H9 (cell line): ENCODE measurements around the gene MYCBP2. TPM values are rescaled to one million over a fixed set of nuclear protein-coding genes. Genes with fewer than 3 reads are reported as not detected.

ENCODE experiments used
- DNase-seq: peaks from one replicate; pipeline ENCODE4 v3.0.0-alpha.2; 2017
- H2AFZ ChIP-seq: one replicate; pipeline ENCODE4 v1.6.1; 2013; ENCODE audit warnings: mild to moderate bottlenecking, low read length, control low read depth, moderate library complexity
- H2AK5ac ChIP-seq: 2 replicates; pipeline ENCODE4 v1.6.1; 2013; ENCODE audit warnings: low read length, control low read depth, mixed read lengths; ENCODE audit not compliant: insufficient read length
- H2BK120ac ChIP-seq: one replicate; pipeline ENCODE4 v1.6.1; 2013; ENCODE audit warnings: low read depth, mild to moderate bottlenecking, low read length, control low read depth, inconsistent platforms; ENCODE audit not compliant: poor library complexity, severe bottlenecking
- H2BK12ac ChIP-seq: 2 replicates; pipeline ENCODE4 v1.6.1; 2013; ENCODE audit warnings: low read length, control low read depth, mixed read lengths, low read depth; ENCODE audit not compliant: insufficient read length
- H2BK15ac ChIP-seq: 2 replicates; pipeline ENCODE4 v1.6.1; 2013; ENCODE audit warnings: low read depth, low read length, control low read depth
- H2BK20ac ChIP-seq: one replicate; pipeline ENCODE4 v1.6.1; 2013; ENCODE audit warnings: low read depth, mild to moderate bottlenecking, low read length, control low read depth, inconsistent platforms; ENCODE audit not compliant: poor library complexity, severe bottlenecking
- H2BK5ac ChIP-seq: 2 replicates; pipeline ENCODE4 v1.6.1; 2013; ENCODE audit warnings: low read length, control low read depth, mixed read lengths; ENCODE audit not compliant: insufficient read length
- H3K14ac ChIP-seq: 2 replicates; pipeline ENCODE4 v1.6.1; 2013; ENCODE audit warnings: low read length, control low read depth; ENCODE audit not compliant: insufficient read depth
- H3K18ac ChIP-seq: 2 replicates; pipeline ENCODE4 v1.6.1; 2013; ENCODE audit warnings: low read depth, mild to moderate bottlenecking, mixed read lengths, low read length, control low read depth; ENCODE audit not compliant: insufficient read length
- H3K23ac ChIP-seq: 2 replicates; pipeline ENCODE4 v1.6.1; 2013; ENCODE audit warnings: low read length, control low read depth, mixed read lengths, low read depth; ENCODE audit not compliant: insufficient read length
- H3K23me2 ChIP-seq: 2 replicates; pipeline ENCODE4 v1.6.1; 2013; ENCODE audit warnings: low read depth, mild to moderate bottlenecking, mixed read lengths, low read length, control low read depth; ENCODE audit not compliant: insufficient read length, poor library complexity, severe bottlenecking
- H3K27ac ChIP-seq: 2 replicates; pipeline ENCODE4 v1.5.1; 2013; ENCODE audit warnings: low read length, control low read depth, mixed read lengths, low read depth; ENCODE audit not compliant: insufficient read length
- H3K27me3 ChIP-seq: 2 replicates; pipeline ENCODE4 v1.6.1; 2013; ENCODE audit warnings: low read length, control low read depth, inconsistent platforms; ENCODE audit not compliant: insufficient read depth
- H3K4ac ChIP-seq: 2 replicates; pipeline ENCODE4 v1.6.1; 2013; ENCODE audit warnings: low read depth, mild to moderate bottlenecking, control low read depth, inconsistent platforms, low read length, moderate library complexity
- H3K4me1 ChIP-seq: 2 replicates; pipeline ENCODE4 v1.6.1; 2013; ENCODE audit warnings: low read length, control low read depth, inconsistent platforms; ENCODE audit not compliant: insufficient read depth
- H3K4me2 ChIP-seq: 2 replicates; pipeline ENCODE4 v1.6.1; 2013; ENCODE audit warnings: low read length, control low read depth, mixed read lengths; ENCODE audit not compliant: insufficient read length, insufficient read depth
- H3K56ac ChIP-seq: 2 replicates; pipeline ENCODE4 v1.6.1; 2013; ENCODE audit warnings: low read depth, mild to moderate bottlenecking, mixed read lengths, low read length, control low read depth; ENCODE audit not compliant: insufficient read length
- H3K79me1 ChIP-seq: 2 replicates; pipeline ENCODE4 v1.6.1; 2013; ENCODE audit warnings: low read depth, mild to moderate bottlenecking, moderate library complexity, low read length, control low read depth, inconsistent platforms; ENCODE audit not compliant: insufficient read depth, poor library complexity, severe bottlenecking
- H3K79me2 ChIP-seq: 2 replicates; pipeline ENCODE4 v1.6.1; 2013; ENCODE audit warnings: low read length, control low read depth, inconsistent platforms; ENCODE audit not compliant: insufficient read depth
- H3K9ac ChIP-seq: 2 replicates; pipeline ENCODE4 v1.6.1; 2013; ENCODE audit warnings: low read length, control low read depth, mixed read lengths; ENCODE audit not compliant: insufficient read length; ENCODE audit errors: extremely low read depth
- H3K9me3 ChIP-seq: one replicate; pipeline ENCODE4 v1.6.1; 2013; ENCODE audit warnings: low read depth, low read length, inconsistent platforms; ENCODE audit not compliant: control insufficient read depth
- H3T11ph ChIP-seq: one replicate; pipeline ENCODE4 v1.6.1; 2013; ENCODE audit warnings: mild to moderate bottlenecking, low read length, control low read depth, inconsistent platforms
- H4K20me1 ChIP-seq: one replicate; pipeline ENCODE4 v1.6.1; 2013; ENCODE audit not compliant: control insufficient read depth, insufficient read length, insufficient read depth
- H4K5ac ChIP-seq: 2 replicates; pipeline ENCODE4 v1.6.1; 2013; ENCODE audit warnings: low read depth, mild to moderate bottlenecking, mixed read lengths, low read length, control low read depth; ENCODE audit not compliant: insufficient read length
- H4K8ac ChIP-seq: replicated peaks from 2 replicates; pipeline ENCODE4 v1.6.1; 2013; ENCODE audit warnings: low read length, control low read depth, mixed read lengths, low read depth; ENCODE audit not compliant: insufficient read length
- H4K91ac ChIP-seq: 2 replicates; pipeline ENCODE4 v1.6.1; 2013; ENCODE audit warnings: low read depth, mild to moderate bottlenecking, moderate library complexity, mixed read lengths, low read length, control low read depth; ENCODE audit not compliant: insufficient read length
- H3K27ac Mint-ChIP-seq, 3 experiments: 2 replicates in 2 of 3; 3 replicates in 1 of 3; pipeline ENCODE4 v1.8.0; 2020 to 2021; ENCODE audit warnings: mixed read lengths in 3 of 3, mild to moderate bottlenecking in 1 of 3, moderate library complexity in 1 of 3
- H3K27me3 Mint-ChIP-seq: 2 replicates; pipeline ENCODE4 v1.8.0; 2021; ENCODE audit warnings: low read depth, mild to moderate bottlenecking, moderate library complexity, mixed read lengths
- H3K36me3 Mint-ChIP-seq, 3 experiments: 2 replicates in 2 of 3; 3 replicates in 1 of 3; pipeline ENCODE4 v1.8.0; 2020 to 2021; ENCODE audit warnings: low read depth in 3 of 3, mixed read lengths in 3 of 3; ENCODE audit not compliant: insufficient read depth in 1 of 3
- H3K4me1 Mint-ChIP-seq, 2 experiments: 2 replicates each; pipeline ENCODE4 v1.8.0; 2020; ENCODE audit warnings: mixed read lengths in 2 of 2
- H3K4me3 Mint-ChIP-seq, 2 experiments: 2 replicates in 1 of 2; 3 replicates in 1 of 2; pipeline ENCODE4 v1.8.0; 2020 to 2021; ENCODE audit warnings: mild to moderate bottlenecking in 2 of 2, mixed read lengths in 2 of 2, moderate library complexity in 1 of 2
- H3K9me3 Mint-ChIP-seq, 2 experiments: 2 replicates in 1 of 2; 3 replicates in 1 of 2; pipeline ENCODE4 v1.8.0; 2020; ENCODE audit warnings: mild to moderate bottlenecking in 2 of 2, mixed read lengths in 2 of 2, moderate library complexity in 1 of 2
- CTCF ChIP-seq: fragments of 200-600 bp; sonication (generic); conservative IDR thresholded peaks from 3 replicates; pipeline ENCODE4 v1.8.0; 2021; ENCODE audit warnings: antibody characterized with exemption, mild to moderate bottlenecking
- WGBS: extraction: QIAGEN DNeasy Blood & Tissue Kit; methylation state at CpG from one replicate; pipeline ENCODE4 v1.1.7; 2013; ENCODE audit warnings: missing lambda C conversion rate, low lambda C conversion rate, mixed read lengths; ENCODE audit not compliant: insufficient read length; ENCODE audit errors: extremely low coverage; 5-methylcytosine and 5-hydroxymethylcytosine counted together
- total RNA-seq: library from RNA; stranded (reverse); gene quantifications from 2 replicates; pipeline ENCODE4 v1.2.1, GENCODE V29; 2021

MYCBP2 gene
- total RNA-seq, 1 experiment from 2014 or later, result 32.0 TPM

GRCh38 chr13:77319536-77319935, 7.4 kb downstream of the MYCBP2 start:
- no peak overlapping the region for H4K5ac ChIP-seq
- no peak overlapping the region for H2BK15ac ChIP-seq
- H2BK120ac ChIP-seq, result no peak overlapping the region
- H3K23me2 ChIP-seq, result no peaks in the 10 kb centered on the region
- no peak overlapping the region for H3K18ac ChIP-seq
- no peak overlapping the region for H3K4me2 ChIP-seq
- no peaks in the 10 kb centered on the region for H3K27me3 ChIP-seq
- Mint-ChIP-seq H3K4me3 (no peak overlapping the region), H3K27ac (no peak overlapping the region; a peak in 1 of 7 replicates), H3K4me1 (peaks cover 24 to 28% of the 10 kb centered on the region in 2 experiments), H3K9me3 (no peaks in the 10 kb centered on the region), H3K36me3 (no peaks in the 10 kb centered on the region), H3K27me3 (no peaks in the 10 kb centered on the region)
- H3K23ac ChIP-seq, result no peak overlapping the region
- TF ChIP-seq CTCF, result no peak
- no peak overlapping the region for H3K9ac ChIP-seq
- no peak overlapping the region for H2BK5ac ChIP-seq
- H3K9me3 ChIP-seq, result no peaks in the 10 kb centered on the region
- H3K14ac ChIP-seq, result no peak overlapping the region
- H3K56ac ChIP-seq, result no peak overlapping the region
- WGBS, result no CpG with 5 or more reads among the region's 2 CpGs
- no peak overlapping the region for H2AK5ac ChIP-seq
- H3K4me1 ChIP-seq, result no peaks in the 10 kb centered on the region
- H3K79me1 ChIP-seq, result peaks cover 8% of the 10 kb centered on the region
- H3K79me2 ChIP-seq, result peaks cover 15% of the 10 kb centered on the region; the same call in 1 of the 2 replicates
- no peak overlapping the region for H2BK20ac ChIP-seq
- no peak for DNase-seq
- no peak overlapping the region for H2AFZ ChIP-seq
- no peak overlapping the region for H2BK12ac ChIP-seq
- H4K8ac ChIP-seq, result no peak overlapping the region
- no peak overlapping the region for H3K4ac ChIP-seq
- H3T11ph ChIP-seq, result no peak overlapping the region
- H3K27ac ChIP-seq, result no peak overlapping the region
- H4K91ac ChIP-seq, result no peak overlapping the region
- peaks cover 2% of the 10 kb centered on the region for H4K20me1 ChIP-seq
